ENCODE data around the gene ATXN1. TPM values are rescaled to one million over a fixed set of nuclear protein-coding genes. Genes with fewer than 3 reads are reported as not detected.
"Not testable (repeated sequence)": the region's sequence is repeated elsewhere in the genome, so short reads cannot be mapped to it uniquely, and the experiment has no call there.

The ATXN1 gene
- total RNA-seq, 1 donor from 2014 or later, result 59.8 TPM

GRCh38 chr6:16785496-16785895 is 24.2 kb upstream of the ATXN1 start:
- ChIA-PET CTCF (no interaction called here), POLR2A (no interaction called here)
- Mint-ChIP-seq H3K27me3 (peaks cover 6% of the 10 kb centered on the region), H3K4me1 (no peaks in the 10 kb centered on the region), H3K4me3 (no peak overlapping the region), H3K36me3 (ENCODE audit: low read depth) (no peaks in the 10 kb centered on the region), H3K27ac (no peak overlapping the region), H3K9me3 (peaks cover 8% of the 10 kb centered on the region)
- TF ChIP-seq CTCF (IDR thresholded peaks at IDR 0.05), result no peak
- intact Hi-C loops (cut with micrococcal nuclease), result no loop called here
- no peak for ATAC-seq (ENCODE audit: low read depth)
- DNase-seq, result no peak

DNA sequence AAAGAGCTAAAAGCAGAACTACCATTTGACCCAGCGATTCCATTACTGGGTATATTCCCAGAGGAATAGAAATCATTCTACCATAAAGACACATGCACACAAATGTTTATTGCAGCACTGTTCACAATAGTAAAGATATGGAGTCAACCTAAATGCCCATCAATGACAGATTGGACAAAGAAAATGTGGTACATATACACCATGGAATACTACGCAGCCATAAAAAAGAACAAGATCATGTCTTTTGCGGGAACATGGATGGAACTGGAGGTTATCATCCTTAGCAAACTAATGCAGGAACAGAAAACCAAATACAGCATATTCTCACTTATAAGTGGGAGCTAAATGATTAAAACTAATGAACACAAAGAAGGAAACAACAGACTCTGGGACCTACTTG is 23.7 kb upstream of the ATXN1 start:
- H3K4me3 Mint-ChIP-seq; CTCF ChIA-PET; ATAC-seq (ENCODE audit: low read depth); H3K9me3 Mint-ChIP-seq; H3K36me3 Mint-ChIP-seq (ENCODE audit: low read depth); H3K4me1 Mint-ChIP-seq; intact Hi-C loops (cut with micrococcal nuclease); H3K27me3 Mint-ChIP-seq; H3K27ac Mint-ChIP-seq; DNase-seq; POLR2A ChIA-PET: not testable (repeated sequence)

GRCh38 chr6:16783952-16784565 is 22.8 kb upstream of the ATXN1 start:
- ATAC-seq (ENCODE audit: low read depth) (no peak), DNase-seq (no peak)
- Mint-ChIP-seq H3K36me3 (ENCODE audit: low read depth) (no peaks in the 10 kb centered on the region), H3K27me3 (peaks cover 7% of the 10 kb centered on the region), H3K4me3 (no peak overlapping the region), H3K27ac (no peak overlapping the region), H3K4me1 (no peaks in the 10 kb centered on the region), H3K9me3 (no peaks in the 10 kb centered on the region)
- CTCF ChIA-PET, result no interaction called here
- POLR2A ChIA-PET, result no interaction called here
- intact Hi-C loops (cut with micrococcal nuclease), result no loop called here
- TF ChIP-seq CTCF (IDR thresholded peaks at IDR 0.05), result no peak

GRCh38 chr6:16783509-16783908 is 22.2 kb upstream of the ATXN1 start:
- H3K27me3 Mint-ChIP-seq, result peaks cover 10% of the 10 kb centered on the region
- no peak for ATAC-seq (ENCODE audit: low read depth)
- CTCF ChIA-PET, result no interaction called here

GRCh38 chr6:16782278-16782677 is 21.0 kb upstream of the ATXN1 start:
- Mint-ChIP-seq H3K4me1 (no peaks in the 10 kb centered on the region), H3K27me3 (peaks cover 14% of the 10 kb centered on the region), H3K9me3 (peaks cover 2% of the 10 kb centered on the region), H3K36me3 (ENCODE audit: low read depth) (no peaks in the 10 kb centered on the region), H3K27ac (no peak overlapping the region), H3K4me3 (no peak overlapping the region)
- POLR2A ChIA-PET, result no interaction called here
- DNase-seq (no peak), ATAC-seq (ENCODE audit: low read depth) (no peak)
- no peak for TF ChIP-seq CTCF (IDR thresholded peaks at IDR 0.05)
- CTCF ChIA-PET, result no interaction called here
- intact Hi-C loops (cut with micrococcal nuclease), result no loop called here

More at GRCh38 chr6:16783509-16783908, 22.2 kb upstream of the ATXN1 start:
- Mint-ChIP-seq H3K4me1 (no peaks in the 10 kb centered on the region), H3K9me3 (no peaks in the 10 kb centered on the region), H3K27ac (no peak overlapping the region), H3K4me3 (no peak overlapping the region), H3K36me3 (ENCODE audit: low read depth) (no peaks in the 10 kb centered on the region)
- DNase-seq, result no peak
- intact Hi-C loops (cut with micrococcal nuclease), result no loop called here
- POLR2A ChIA-PET, result no interaction called here
- no peak for TF ChIP-seq CTCF (IDR thresholded peaks at IDR 0.05)

All from activated B cell treated with CpG ODN at 0.5 μM for 24 hours (primary cell).